Body of pancreas (tissue), 4 donors: ENCODE measurements around the gene YY1.

Experiments
- CTCF ChIP-seq, 7 experiments: fragments of 450-650 bp in 4 of 7; fragments of 200-600 bp in 3 of 7; sonication (generic) in 3 of 7; IDR thresholded peaks; one replicate each; pipeline ENCODE4 v1.5.1; 2016 to 2019; ENCODE audit warnings: antibody characterized with exemption in 7 of 7
- POLR2A ChIP-seq, 3 donors: fragments of 450-650 bp; IDR thresholded peaks; one replicate each; pipeline ENCODE4 v1.6.1; 2016; ENCODE audit warnings: antibody characterized with exemption in 3 of 3, mild to moderate bottlenecking in 2 of 3

- TF ChIP-seq CTCF (IDR thresholded peaks at IDR 0.05), result no peak
- TF ChIP-seq POLR2A (IDR thresholded peaks at IDR 0.05), result no peak
Measured at GRCh38 chr14:100290607-100291304, 51.8 kb downstream of the YY1 start.
